ENCODE data around the gene CDK2AP2.
"Not testable (repeated sequence)": the region's sequence is repeated elsewhere in the genome, so short reads cannot be mapped to it uniquely, and the experiment has no call there.

Gene CDK2AP2

GRCh38 chr11:67507864-67508485 lies at the start of gene CDK2AP2:
CDK2AP2 (minus strand) TSS chr11:67508162; CDS start chr11:67508082, 80 bp downstream.
- Mint-ChIP-seq H3K4me1 (peaks cover 36% of the 10 kb centered on the region), H3K36me3 (ENCODE audit: low read depth) (peaks cover 8% of the 10 kb centered on the region), H3K27ac (peak within 1 kb of the TSS; percentile 94), H3K9me3 (no peaks in the 10 kb centered on the region), H3K27me3 (peaks cover 2% of the 10 kb centered on the region), H3K4me3 (peak within 1 kb of the TSS; percentile 91)
- DNase-seq (peak; percentile 99), ATAC-seq (peak; percentile 75)

- Mint-ChIP-seq H3K9me3 (peaks cover 9% of the 10 kb centered on the region), H3K4me1 (no peaks in the 10 kb centered on the region), H3K4me3 (no peak overlapping the region), H3K36me3 (ENCODE audit: low read depth) (peaks cover 3% of the 10 kb centered on the region), H3K27me3 (peaks cover 3% of the 10 kb centered on the region), H3K27ac (no peak overlapping the region)
- no peak for DNase-seq
- no peak for ATAC-seq
Observed at GRCh38 chr11:67556244-67556643, 48.3 kb upstream of the CDK2AP2 start.

DNA sequence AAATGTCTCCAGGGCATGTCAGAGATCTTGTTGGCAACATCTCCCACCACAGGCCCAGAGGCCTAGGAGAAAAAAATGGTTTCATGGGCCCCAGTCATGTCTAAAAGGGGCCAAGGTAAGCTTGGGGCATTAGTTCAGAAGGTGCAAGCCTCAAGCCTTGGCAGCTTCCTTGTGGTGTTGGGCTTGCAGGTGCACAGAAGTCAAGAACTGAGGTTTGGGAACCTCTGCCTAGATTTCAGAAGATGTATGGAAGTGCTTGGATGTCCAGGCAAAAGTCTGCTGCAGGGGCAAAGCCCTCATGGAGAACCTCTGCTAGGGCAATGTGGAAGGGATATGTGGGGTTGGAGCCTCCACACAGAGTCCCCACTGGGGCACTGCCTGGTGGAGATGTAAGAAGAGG lies 43.7 kb upstream of the CDK2AP2 start:
- not testable (repeated sequence) for ATAC-seq; H3K27me3 Mint-ChIP-seq; H3K36me3 Mint-ChIP-seq (ENCODE audit: low read depth); H3K4me1 Mint-ChIP-seq; DNase-seq; H3K4me3 Mint-ChIP-seq; H3K27ac Mint-ChIP-seq
- H3K9me3 Mint-ChIP-seq = peaks cover 18% of the 10 kb centered on the region

GRCh38 chr11:67551127-67551526 lies 43.2 kb upstream of the CDK2AP2 start:
- Mint-ChIP-seq H3K9me3 (peaks cover 18% of the 10 kb centered on the region), H3K27ac (no peak overlapping the region), H3K36me3 (ENCODE audit: low read depth) (peaks cover 6% of the 10 kb centered on the region), H3K4me1 (no peaks in the 10 kb centered on the region), H3K4me3 (no peak overlapping the region), H3K27me3 (no peaks in the 10 kb centered on the region)
- ATAC-seq = no peak
- DNase-seq = no peak

DNA sequence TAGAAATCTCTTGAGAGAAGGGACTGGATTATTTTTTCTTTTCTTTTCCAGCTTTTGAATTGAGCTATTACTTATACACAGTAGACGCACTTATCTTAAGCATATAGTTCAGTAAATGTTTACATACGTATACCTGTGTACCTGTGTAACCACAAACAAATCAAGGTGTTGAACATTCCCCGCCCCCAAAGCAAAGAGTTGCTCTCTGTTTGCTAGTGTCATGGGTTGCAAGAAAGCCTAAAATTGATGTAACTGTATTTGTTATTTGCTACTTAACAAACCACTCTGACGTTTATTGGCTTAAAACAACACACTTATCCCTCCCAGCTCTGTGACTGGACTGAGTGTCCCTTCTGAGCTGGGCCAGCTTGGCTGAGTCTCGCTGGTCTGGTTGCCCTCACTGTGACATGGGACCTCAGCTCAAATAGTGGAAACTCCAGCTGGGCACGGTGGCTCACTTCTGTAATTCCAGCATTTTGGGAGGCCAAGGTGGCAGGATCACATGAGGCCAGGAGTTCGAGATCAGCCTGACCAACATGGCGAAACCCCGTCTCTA lies 40.7 kb upstream of the CDK2AP2 start:
- ATAC-seq (no peak), DNase-seq (no peak)
- H3K27me3 Mint-ChIP-seq = no peaks in the 10 kb centered on the region
- H3K4me1 Mint-ChIP-seq = no peaks in the 10 kb centered on the region
- no peak overlapping the region for H3K27ac Mint-ChIP-seq
- H3K4me3 Mint-ChIP-seq = no peak overlapping the region
- H3K36me3 Mint-ChIP-seq (ENCODE audit: low read depth) = peaks cover 6% of the 10 kb centered on the region
- H3K9me3 Mint-ChIP-seq = peaks cover 18% of the 10 kb centered on the region

- H3K27me3 Mint-ChIP-seq; H3K4me1 Mint-ChIP-seq; DNase-seq; H3K4me3 Mint-ChIP-seq; H3K36me3 Mint-ChIP-seq (ENCODE audit: low read depth); ATAC-seq; H3K27ac Mint-ChIP-seq: not testable (repeated sequence)
- peaks cover 18% of the 10 kb centered on the region for H3K9me3 Mint-ChIP-seq
Observed at GRCh38 chr11:67548112-67548511, 40.1 kb upstream of the CDK2AP2 start.

GRCh38 chr11:67545280-67545679 lies 37.3 kb upstream of the CDK2AP2 start:
- Mint-ChIP-seq H3K27me3 (no peaks in the 10 kb centered on the region), H3K4me1 (no peaks in the 10 kb centered on the region), H3K36me3 (ENCODE audit: low read depth) (no peaks in the 10 kb centered on the region), H3K4me3 (no peak overlapping the region), H3K27ac (no peak overlapping the region), H3K9me3 (peaks cover 3% of the 10 kb centered on the region)
- no peak for ATAC-seq
- DNase-seq = no peak

- Mint-ChIP-seq H3K27me3 (no peaks in the 10 kb centered on the region), H3K9me3 (no peaks in the 10 kb centered on the region), H3K36me3 (ENCODE audit: low read depth) (no peaks in the 10 kb centered on the region), H3K4me3 (no peak overlapping the region), H3K4me1 (no peaks in the 10 kb centered on the region), H3K27ac (no peak overlapping the region)
- DNase-seq (no peak), ATAC-seq (no peak)
Observed at GRCh38 chr11:67544616-67545242, 36.8 kb upstream of the CDK2AP2 start.

GRCh38 chr11:67543585-67543984 lies 35.6 kb upstream of the CDK2AP2 start:
- Mint-ChIP-seq H3K4me3 (no peak overlapping the region), H3K4me1 (no peaks in the 10 kb centered on the region), H3K9me3 (no peaks in the 10 kb centered on the region), H3K27ac (no peak overlapping the region), H3K27me3 (no peaks in the 10 kb centered on the region), H3K36me3 (ENCODE audit: low read depth) (no peaks in the 10 kb centered on the region)
- no peak for DNase-seq
- ATAC-seq = no peak

DNA sequence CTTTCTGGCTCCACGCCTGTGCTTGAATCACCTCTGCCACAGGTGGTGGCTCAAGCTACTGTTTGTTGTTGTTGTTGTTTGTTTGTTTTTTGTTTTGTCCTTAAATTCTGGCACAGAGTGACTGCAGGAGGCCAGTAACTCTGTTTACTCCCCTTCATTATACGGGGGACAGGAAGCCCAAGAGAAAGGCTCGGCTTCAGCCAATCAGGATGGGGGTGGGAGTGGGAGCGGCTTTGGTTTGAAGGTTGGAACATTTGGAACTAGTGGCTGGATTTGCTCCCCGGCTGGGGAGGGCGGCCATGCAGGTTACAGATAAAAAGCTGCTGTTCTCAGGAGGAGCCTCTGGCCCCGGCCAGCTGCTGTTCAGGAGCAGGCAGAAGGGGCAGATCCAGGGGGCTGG lies 35.0 kb upstream of the CDK2AP2 start:
- H3K27me3 Mint-ChIP-seq = no peaks in the 10 kb centered on the region
- H3K27ac Mint-ChIP-seq = no peak overlapping the region
- no peaks in the 10 kb centered on the region for H3K9me3 Mint-ChIP-seq
- H3K4me1 Mint-ChIP-seq = no peaks in the 10 kb centered on the region
- no peak overlapping the region for H3K4me3 Mint-ChIP-seq
- no peaks in the 10 kb centered on the region for H3K36me3 Mint-ChIP-seq (ENCODE audit: low read depth)
- no peak for DNase-seq
- ATAC-seq = no peak

- H3K27ac Mint-ChIP-seq = no peak overlapping the region
- no peaks in the 10 kb centered on the region for H3K4me1 Mint-ChIP-seq
- no peaks in the 10 kb centered on the region for H3K36me3 Mint-ChIP-seq (ENCODE audit: low read depth)
- H3K9me3 Mint-ChIP-seq = no peaks in the 10 kb centered on the region
- DNase-seq (no peak), ATAC-seq (no peak)
- H3K4me3 Mint-ChIP-seq = no peak overlapping the region
- H3K27me3 Mint-ChIP-seq = no peaks in the 10 kb centered on the region
Observed at GRCh38 chr11:67542169-67542568, 34.2 kb upstream of the CDK2AP2 start.

DNA sequence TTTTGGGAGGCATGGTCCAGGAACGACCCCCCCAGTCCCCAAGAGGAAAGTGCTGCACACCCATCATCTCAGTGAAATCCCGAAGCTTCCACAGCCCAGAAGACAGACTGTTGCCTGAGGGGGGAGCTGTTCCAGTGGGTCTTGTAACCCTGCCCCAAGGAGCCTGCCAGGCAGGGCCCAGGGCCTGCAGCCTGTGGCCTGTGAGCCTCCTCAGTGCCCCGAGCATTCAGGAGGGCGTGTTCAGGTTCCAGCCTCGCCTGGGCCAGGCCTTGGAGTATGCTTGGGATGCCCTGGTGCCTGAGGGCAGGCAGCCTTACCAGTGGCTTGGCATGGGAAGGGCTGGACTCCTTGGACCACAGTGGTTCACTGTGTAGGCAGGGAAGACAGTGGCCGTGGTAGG lies 33.2 kb upstream of the CDK2AP2 start:
- DNase-seq = no peak
- Mint-ChIP-seq H3K9me3 (no peaks in the 10 kb centered on the region), H3K4me3 (no peak overlapping the region), H3K27me3 (no peaks in the 10 kb centered on the region), H3K36me3 (ENCODE audit: low read depth) (no peaks in the 10 kb centered on the region), H3K27ac (no peak overlapping the region), H3K4me1 (no peaks in the 10 kb centered on the region)
- ATAC-seq = no peak

- DNase-seq (no peak), ATAC-seq (no peak)
- Mint-ChIP-seq H3K4me3 (no peak overlapping the region), H3K27me3 (peaks cover 2% of the 10 kb centered on the region), H3K27ac (no peak overlapping the region), H3K4me1 (no peaks in the 10 kb centered on the region), H3K36me3 (ENCODE audit: low read depth) (peaks cover 1% of the 10 kb centered on the region), H3K9me3 (peaks cover 2% of the 10 kb centered on the region)
Observed at GRCh38 chr11:67539550-67539949, 31.6 kb upstream of the CDK2AP2 start.

DNA sequence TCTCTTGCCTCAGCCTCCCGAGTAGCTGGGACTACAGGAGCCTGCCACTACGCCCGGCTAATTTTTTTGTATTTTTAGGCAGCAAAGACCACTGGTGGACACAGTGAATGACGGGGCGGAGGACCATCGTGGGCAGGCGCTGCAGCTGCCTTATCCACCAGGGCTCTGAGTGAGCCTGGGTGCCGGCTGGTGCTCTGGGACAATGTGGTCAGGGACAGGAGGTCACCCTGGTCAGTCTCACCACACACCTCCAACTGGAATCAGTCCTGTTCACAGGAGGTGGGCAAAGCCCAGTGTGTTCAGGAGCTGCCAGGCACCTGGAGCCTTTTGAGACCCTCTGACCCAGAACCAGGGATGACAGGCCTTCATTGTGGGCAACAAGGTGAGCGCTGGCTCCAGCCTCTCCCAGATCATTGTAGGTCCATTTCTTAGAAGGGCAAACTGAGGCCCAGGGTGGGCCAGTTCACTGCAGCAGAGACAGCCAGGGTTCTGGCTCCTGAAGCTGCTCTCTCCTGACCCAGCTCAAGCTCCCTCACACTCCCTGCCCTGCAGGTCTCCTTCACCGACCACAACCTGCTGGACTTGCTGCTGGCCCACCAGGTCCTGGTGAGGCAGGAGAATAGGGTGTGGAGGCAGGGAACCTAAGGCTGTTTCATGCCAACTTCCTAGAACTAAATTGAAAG lies 31.0 kb upstream of the CDK2AP2 start:
- Mint-ChIP-seq H3K36me3 (ENCODE audit: low read depth) (peaks cover 3% of the 10 kb centered on the region), H3K27me3 (peaks cover 3% of the 10 kb centered on the region), H3K4me1 (no peaks in the 10 kb centered on the region), H3K9me3 (peaks cover 6% of the 10 kb centered on the region), H3K27ac (no peak overlapping the region), H3K4me3 (no peak overlapping the region)
- DNase-seq (no peak), ATAC-seq (no peak)

- H3K36me3 Mint-ChIP-seq (ENCODE audit: low read depth) = peaks cover 3% of the 10 kb centered on the region
- no peak overlapping the region for H3K4me3 Mint-ChIP-seq
- no peaks in the 10 kb centered on the region for H3K4me1 Mint-ChIP-seq
- DNase-seq (no peak), ATAC-seq (no peak)
- peaks cover 9% of the 10 kb centered on the region for H3K9me3 Mint-ChIP-seq
- H3K27me3 Mint-ChIP-seq = peaks cover 3% of the 10 kb centered on the region
- no peak overlapping the region for H3K27ac Mint-ChIP-seq
Observed at GRCh38 chr11:67538306-67538705, 30.3 kb upstream of the CDK2AP2 start.

All from activated naive CD8-positive, alpha-beta T cell treated with anti-CD3 and anti-CD28 coated beads, Interleukin-2, amount 50 U/mL, for 24 hours (primary cell).